ENCODE data around the gene PRKAG2.

GRCh38 chr7:151741585-151741984, 135.3 kb downstream of the PRKAG2 start:
- TF ChIP-seq CTCF (IDR thresholded peaks at IDR 0.05 in 8 of 11, conservative IDR thresholded peaks at IDR 0.05 in 3 of 11) (no peak), POLR2A (IDR thresholded peaks at IDR 0.05) (no peak), POLR2AphosphoS5 (IDR thresholded peaks at IDR 0.05) (no peak)
